Measurements from ENCODE around the gene EPC2. TPM values are rescaled to one million over a fixed set of nuclear protein-coding genes. Genes with fewer than 3 reads are reported as not detected.

Gene EPC2
- polyA plus RNA-seq, 1 experiment: 12.4 TPM

- H3K36me3 ChIP-seq (ENCODE audit: control insufficient read depth, insufficient read depth, low read length): no peaks in the 10 kb centered on the region
- DNase-seq (ENCODE audit: low read depth): no peak
- no peak for TF ChIP-seq CTCF (IDR thresholded peaks at IDR 0.05; ENCODE audit: insufficient read depth, low read depth, low read length)
- CTCF ChIA-PET: no interaction called here
- H3K4me3 ChIP-seq (ENCODE audit: low read depth, low read length): no peak overlapping the region
- H3K27me3 ChIP-seq (ENCODE audit: control insufficient read depth, insufficient read depth, low read length): no peaks in the 10 kb centered on the region
- POLR2A ChIA-PET: no interaction called here
Measured at GRCh38 chr2:148702475-148702874, 57.9 kb downstream of the EPC2 start.

GRCh38 chr2:148704247-148704646, 59.7 kb downstream of the EPC2 start:
- POLR2A ChIA-PET: no interaction called here

GRCh38 chr2:148716378-148716920, 71.9 kb downstream of the EPC2 start:
- DNase-seq (ENCODE audit: low read depth): no peak
- Histone ChIP-seq H3K27me3 (ENCODE audit: control insufficient read depth, insufficient read depth, low read length) (no peaks in the 10 kb centered on the region), H3K36me3 (ENCODE audit: control insufficient read depth, insufficient read depth, low read length) (no peaks in the 10 kb centered on the region; the same call in 1 of the 2 replicates), H3K4me3 (ENCODE audit: low read depth, low read length) (no peak overlapping the region)
- ChIA-PET CTCF (no interaction called here), POLR2A (no interaction called here)
- TF ChIP-seq CTCF (IDR thresholded peaks at IDR 0.05; ENCODE audit: insufficient read depth, low read depth, low read length): no peak

More at GRCh38 chr2:148704247-148704646, 59.7 kb downstream of the EPC2 start:
- H3K27me3 ChIP-seq (ENCODE audit: control insufficient read depth, insufficient read depth, low read length): no peaks in the 10 kb centered on the region
- CTCF ChIA-PET: no interaction called here
- TF ChIP-seq CTCF (IDR thresholded peaks at IDR 0.05; ENCODE audit: insufficient read depth, low read depth, low read length): no peak
- H3K36me3 ChIP-seq (ENCODE audit: control insufficient read depth, insufficient read depth, low read length): no peaks in the 10 kb centered on the region
- H3K4me3 ChIP-seq (ENCODE audit: low read depth, low read length): no peak overlapping the region
- no peak for DNase-seq (ENCODE audit: low read depth)

GRCh38 chr2:148718039-148718438, 73.5 kb downstream of the EPC2 start:
- CTCF ChIA-PET: no interaction called here
- H3K4me3 ChIP-seq (ENCODE audit: low read depth, low read length): no peak overlapping the region

GRCh38 chr2:148719195-148719749, 74.7 kb downstream of the EPC2 start:
- CTCF ChIA-PET: no interaction called here
- TF ChIP-seq CTCF (IDR thresholded peaks at IDR 0.05; ENCODE audit: insufficient read depth, low read depth, low read length): no peak
- Histone ChIP-seq H3K36me3 (ENCODE audit: control insufficient read depth, insufficient read depth, low read length) (no peaks in the 10 kb centered on the region; the same call in 1 of the 2 replicates), H3K27me3 (ENCODE audit: control insufficient read depth, insufficient read depth, low read length) (no peaks in the 10 kb centered on the region), H3K4me3 (ENCODE audit: low read depth, low read length) (no peak overlapping the region)
- no peak for DNase-seq (ENCODE audit: low read depth)
- POLR2A ChIA-PET: no interaction called here

More at GRCh38 chr2:148718039-148718438, 73.5 kb downstream of the EPC2 start:
- POLR2A ChIA-PET: no interaction called here
- H3K27me3 ChIP-seq (ENCODE audit: control insufficient read depth, insufficient read depth, low read length): no peaks in the 10 kb centered on the region
- H3K36me3 ChIP-seq (ENCODE audit: control insufficient read depth, insufficient read depth, low read length): no peaks in the 10 kb centered on the region; the same call in 1 of the 2 replicates
- no peak for DNase-seq (ENCODE audit: low read depth)
- no peak for TF ChIP-seq CTCF (IDR thresholded peaks at IDR 0.05; ENCODE audit: insufficient read depth, low read depth, low read length)

Measured in BJ (cell line).